Lower leg skin (tissue), 3 donors: Measurements from ENCODE around the gene OSBPL2.

ENCODE experiments used
- POLR2A ChIP-seq, 2 donors: fragments of 450-650 bp; IDR thresholded peaks; one replicate each; pipeline ENCODE4 v1.6.1; 2016 to 2017; ENCODE audit warnings: antibody characterized with exemption in 2 of 2, mild to moderate bottlenecking in 1 of 2, moderate library complexity in 1 of 2
- TF ChIP-seq, protein P1 (sequence below), 3 donors: fragments of 450-650 bp; IDR thresholded peaks; one replicate each; pipeline ENCODE4 v1.5.1; 2016; ENCODE audit warnings: antibody characterized with exemption in 3 of 3, mild to moderate bottlenecking in 3 of 3, moderate library complexity in 2 of 3

DNA sequence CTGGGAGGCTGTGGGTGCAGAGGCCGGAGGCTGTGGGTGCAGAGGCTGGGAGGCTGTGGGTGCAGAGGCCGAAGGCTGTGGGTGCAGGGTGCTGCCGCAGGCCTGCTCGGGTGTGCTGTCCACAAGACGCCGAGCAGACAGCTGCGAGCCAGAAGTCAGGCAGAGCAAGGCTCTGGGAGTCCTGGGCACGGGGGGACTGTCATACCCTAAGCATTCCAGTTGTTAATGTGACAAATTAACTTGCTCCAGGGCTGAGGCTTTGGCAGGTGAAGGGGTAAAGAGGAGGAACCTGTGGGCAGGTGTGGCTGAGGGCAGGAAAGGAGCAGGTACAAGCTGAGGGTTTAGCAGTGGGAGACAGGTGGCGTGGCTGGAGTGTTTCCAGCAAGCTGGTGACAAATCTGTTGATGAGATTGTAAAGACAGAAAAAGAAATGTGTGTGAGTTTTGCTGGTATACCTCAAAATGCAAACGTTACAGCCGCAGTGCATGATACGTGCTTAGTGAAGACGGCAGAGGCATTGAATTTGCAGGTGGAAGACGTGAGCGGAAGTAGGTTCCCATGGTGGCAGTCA is 50.3 kb downstream of the OSBPL2 start:
- TF ChIP-seq, protein P1, sequence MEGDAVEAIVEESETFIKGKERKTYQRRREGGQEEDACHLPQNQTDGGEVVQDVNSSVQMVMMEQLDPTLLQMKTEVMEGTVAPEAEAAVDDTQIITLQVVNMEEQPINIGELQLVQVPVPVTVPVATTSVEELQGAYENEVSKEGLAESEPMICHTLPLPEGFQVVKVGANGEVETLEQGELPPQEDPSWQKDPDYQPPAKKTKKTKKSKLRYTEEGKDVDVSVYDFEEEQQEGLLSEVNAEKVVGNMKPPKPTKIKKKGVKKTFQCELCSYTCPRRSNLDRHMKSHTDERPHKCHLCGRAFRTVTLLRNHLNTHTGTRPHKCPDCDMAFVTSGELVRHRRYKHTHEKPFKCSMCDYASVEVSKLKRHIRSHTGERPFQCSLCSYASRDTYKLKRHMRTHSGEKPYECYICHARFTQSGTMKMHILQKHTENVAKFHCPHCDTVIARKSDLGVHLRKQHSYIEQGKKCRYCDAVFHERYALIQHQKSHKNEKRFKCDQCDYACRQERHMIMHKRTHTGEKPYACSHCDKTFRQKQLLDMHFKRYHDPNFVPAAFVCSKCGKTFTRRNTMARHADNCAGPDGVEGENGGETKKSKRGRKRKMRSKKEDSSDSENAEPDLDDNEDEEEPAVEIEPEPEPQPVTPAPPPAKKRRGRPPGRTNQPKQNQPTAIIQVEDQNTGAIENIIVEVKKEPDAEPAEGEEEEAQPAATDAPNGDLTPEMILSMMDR (IDR thresholded peaks at IDR 0.05) = no peak
- no peak for TF ChIP-seq POLR2A (IDR thresholded peaks at IDR 0.05)
